Neural crest cell (in vitro differentiated cells): Measurements from ENCODE around the gene PDZRN3. TPM values are rescaled to one million over a fixed set of nuclear protein-coding genes. Genes with fewer than 3 reads are reported as not detected.

Source experiments
- DNase-seq: peaks from one replicate; pipeline ENCODE4 v3.0.0; 2021; ENCODE audit warnings: low read depth, mixed read lengths, low spot score
- H3K27ac Mint-ChIP-seq: one replicate; pipeline ENCODE4 v1.8.0; 2021; ENCODE audit warnings: mild to moderate bottlenecking, mixed read lengths; ENCODE audit not compliant: unreplicated experiment
- H3K27me3 Mint-ChIP-seq: 2 replicates; pipeline ENCODE4 v1.8.0; 2021; ENCODE audit warnings: low read depth, mild to moderate bottlenecking, mixed read lengths
- H3K36me3 Mint-ChIP-seq: 2 replicates; pipeline ENCODE4 v1.8.0; 2021; ENCODE audit warnings: low read depth, mild to moderate bottlenecking, mixed read lengths
- H3K4me1 Mint-ChIP-seq: 2 replicates; pipeline ENCODE4 v1.8.0; 2021; ENCODE audit warnings: mixed read lengths
- H3K4me3 Mint-ChIP-seq: one replicate; pipeline ENCODE4 v1.8.0; 2021; ENCODE audit warnings: mild to moderate bottlenecking, mixed read lengths
- H3K9me3 Mint-ChIP-seq: 2 replicates; pipeline ENCODE4 v1.8.0; 2021; ENCODE audit warnings: mixed read lengths
- total RNA-seq: library from RNA; stranded (reverse); gene quantifications from 2 replicates; pipeline ENCODE4 v1.2.1, GENCODE V29; 2021
- TF ChIP-seq, protein P1 (sequence below): fragments of 200-600 bp; sonication (generic); conservative IDR thresholded peaks from 2 replicates; pipeline ENCODE4 v1.5.0; 2021; ENCODE audit warnings: antibody characterized with exemption, mild to moderate bottlenecking

The PDZRN3 gene
- total RNA-seq, 1 donor from 2014 or later: 12.2 TPM

DNA sequence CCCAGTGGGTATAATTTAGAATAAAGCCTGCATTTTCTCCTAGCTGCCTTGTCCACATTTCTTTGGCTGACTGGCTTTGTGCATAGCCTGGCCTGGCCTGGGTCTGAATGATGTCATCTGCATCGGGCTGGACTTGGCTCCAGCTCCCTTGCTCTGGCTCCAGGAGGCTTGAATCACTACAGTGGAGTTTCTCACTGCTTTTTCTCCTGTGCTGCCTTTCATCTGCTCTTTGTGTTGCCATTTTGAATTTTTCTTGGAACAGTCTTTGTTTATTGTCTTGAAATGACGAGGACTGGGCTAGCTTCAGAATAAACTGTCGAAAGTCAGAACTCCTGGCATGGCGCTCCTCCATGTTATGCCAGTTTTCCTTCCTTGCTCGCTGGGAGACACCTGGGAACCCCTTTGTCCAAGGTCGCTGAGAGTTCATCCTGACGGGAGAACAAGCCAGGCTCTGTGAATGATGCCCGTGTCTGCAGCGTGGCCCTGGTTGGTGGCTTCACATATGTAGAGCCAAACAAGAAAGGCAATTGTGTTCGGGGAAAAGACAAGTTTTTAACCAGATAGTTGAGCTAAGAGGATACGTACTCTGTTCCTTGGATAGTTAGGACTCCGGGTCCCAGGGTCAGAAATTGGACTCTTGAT lies 258.9 kb downstream of the PDZRN3 start:
- Mint-ChIP-seq H3K27me3 (no peaks in the 10 kb centered on the region), H3K9me3 (no peaks in the 10 kb centered on the region), H3K27ac (no peak overlapping the region), H3K36me3 (no peaks in the 10 kb centered on the region), H3K4me1 (no peaks in the 10 kb centered on the region), H3K4me3 (no peak overlapping the region)
- TF ChIP-seq, protein P1, sequence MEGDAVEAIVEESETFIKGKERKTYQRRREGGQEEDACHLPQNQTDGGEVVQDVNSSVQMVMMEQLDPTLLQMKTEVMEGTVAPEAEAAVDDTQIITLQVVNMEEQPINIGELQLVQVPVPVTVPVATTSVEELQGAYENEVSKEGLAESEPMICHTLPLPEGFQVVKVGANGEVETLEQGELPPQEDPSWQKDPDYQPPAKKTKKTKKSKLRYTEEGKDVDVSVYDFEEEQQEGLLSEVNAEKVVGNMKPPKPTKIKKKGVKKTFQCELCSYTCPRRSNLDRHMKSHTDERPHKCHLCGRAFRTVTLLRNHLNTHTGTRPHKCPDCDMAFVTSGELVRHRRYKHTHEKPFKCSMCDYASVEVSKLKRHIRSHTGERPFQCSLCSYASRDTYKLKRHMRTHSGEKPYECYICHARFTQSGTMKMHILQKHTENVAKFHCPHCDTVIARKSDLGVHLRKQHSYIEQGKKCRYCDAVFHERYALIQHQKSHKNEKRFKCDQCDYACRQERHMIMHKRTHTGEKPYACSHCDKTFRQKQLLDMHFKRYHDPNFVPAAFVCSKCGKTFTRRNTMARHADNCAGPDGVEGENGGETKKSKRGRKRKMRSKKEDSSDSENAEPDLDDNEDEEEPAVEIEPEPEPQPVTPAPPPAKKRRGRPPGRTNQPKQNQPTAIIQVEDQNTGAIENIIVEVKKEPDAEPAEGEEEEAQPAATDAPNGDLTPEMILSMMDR: no peak
- no peak for DNase-seq

DNA sequence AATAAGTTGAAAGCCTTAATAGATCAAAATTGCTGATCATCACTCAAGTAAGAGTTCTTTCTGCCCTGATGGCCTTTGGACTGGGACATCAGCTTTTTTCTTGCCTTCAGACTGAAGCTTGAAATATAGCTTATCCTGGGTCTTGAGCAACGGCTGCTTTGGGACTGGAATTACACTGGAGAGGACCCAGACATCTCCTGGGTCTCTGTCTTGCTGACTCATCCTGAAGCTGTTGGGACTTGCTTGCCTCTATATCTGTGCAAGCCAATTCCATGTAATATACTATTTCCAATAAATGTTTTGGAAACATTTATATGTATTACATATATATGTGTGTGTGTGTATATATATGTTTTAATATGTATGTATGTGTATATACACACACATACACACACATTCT lies 260.2 kb downstream of the PDZRN3 start:
- H3K4me1 Mint-ChIP-seq: no peaks in the 10 kb centered on the region
- no peaks in the 10 kb centered on the region for H3K9me3 Mint-ChIP-seq
- TF ChIP-seq, protein P1: no peak
- no peaks in the 10 kb centered on the region for H3K36me3 Mint-ChIP-seq
- no peaks in the 10 kb centered on the region for H3K27me3 Mint-ChIP-seq
- DNase-seq: no peak
- no peak overlapping the region for H3K4me3 Mint-ChIP-seq
- no peak overlapping the region for H3K27ac Mint-ChIP-seq

DNA sequence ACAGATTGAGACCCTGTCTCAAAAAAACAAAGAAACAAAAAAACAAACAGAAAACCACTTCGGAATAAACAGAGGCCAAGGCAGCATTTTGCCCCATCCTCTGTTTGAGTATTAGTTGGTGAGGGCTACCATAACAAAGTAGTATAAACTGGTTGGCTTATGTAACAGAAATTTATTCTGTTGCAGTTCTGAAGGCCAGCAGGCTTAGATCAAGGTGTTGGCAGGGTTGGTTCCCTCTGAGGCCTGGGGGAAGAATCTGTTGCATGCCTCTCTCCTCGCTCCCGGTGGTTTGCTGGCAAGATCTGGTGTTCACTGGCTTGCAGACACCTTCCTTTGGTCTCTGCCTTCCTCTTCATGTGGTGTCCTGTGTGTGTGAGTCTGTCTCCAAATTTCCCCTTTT lies 261.6 kb downstream of the PDZRN3 start:
- H3K4me1 Mint-ChIP-seq: no peaks in the 10 kb centered on the region
- no peaks in the 10 kb centered on the region for H3K27me3 Mint-ChIP-seq
- H3K9me3 Mint-ChIP-seq: no peaks in the 10 kb centered on the region
- TF ChIP-seq, protein P1: no peak
- H3K4me3 Mint-ChIP-seq: no peak overlapping the region
- DNase-seq: no peak
- H3K27ac Mint-ChIP-seq: peak overlapping the region; percentile 75
- no peaks in the 10 kb centered on the region for H3K36me3 Mint-ChIP-seq

DNA sequence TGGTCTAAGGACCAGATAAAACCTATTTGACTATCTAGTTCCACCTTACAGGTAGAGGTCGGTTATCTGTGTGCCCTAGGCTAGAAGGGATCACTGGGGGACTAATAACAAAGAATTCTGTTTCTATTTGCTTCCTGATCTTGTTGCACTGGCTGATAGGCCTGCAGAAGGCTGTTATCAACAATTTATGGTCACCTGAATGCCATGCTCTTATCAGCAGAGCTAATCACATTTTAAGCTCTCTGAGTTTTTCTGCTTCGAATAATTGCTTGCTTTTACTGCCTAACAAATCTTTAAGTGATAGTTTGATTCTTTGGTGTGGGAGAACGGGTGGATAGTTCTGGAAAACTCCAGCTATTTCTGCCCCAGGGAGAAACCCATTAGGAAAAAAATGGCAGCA lies 263.1 kb downstream of the PDZRN3 start:
- Mint-ChIP-seq H3K4me1 (no peaks in the 10 kb centered on the region), H3K27me3 (no peaks in the 10 kb centered on the region), H3K36me3 (no peaks in the 10 kb centered on the region), H3K4me3 (no peak overlapping the region), H3K27ac (no peak overlapping the region), H3K9me3 (no peaks in the 10 kb centered on the region)
- TF ChIP-seq, protein P1: no peak
- DNase-seq: no peak

DNA sequence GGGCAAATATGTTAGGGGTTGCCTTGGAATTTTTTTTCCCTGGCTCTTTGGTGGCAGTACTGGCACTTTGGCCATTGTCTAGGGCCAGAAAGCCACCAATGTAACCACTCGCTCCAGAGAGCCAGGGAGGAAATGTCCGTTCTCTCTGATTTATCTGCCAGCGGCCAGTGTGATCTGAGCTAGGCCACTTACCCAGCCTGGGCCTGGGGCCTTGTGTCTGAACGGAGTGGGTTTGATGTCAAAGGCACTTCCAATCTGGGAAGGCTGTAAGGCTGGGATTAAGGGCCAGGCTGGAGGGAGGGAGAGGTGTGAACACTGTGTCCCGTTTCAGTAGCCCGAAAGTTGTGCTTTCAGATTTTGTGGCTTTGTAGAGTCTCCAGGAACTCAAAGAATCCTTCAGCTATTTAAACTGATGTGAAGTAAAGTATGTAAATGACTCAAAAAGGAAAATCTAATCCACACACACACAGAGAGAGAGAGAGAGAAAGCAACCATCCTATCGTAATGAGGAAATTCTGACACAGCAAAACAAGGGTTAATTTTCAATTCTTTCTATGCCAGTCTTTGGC lies 271.0 kb downstream of the PDZRN3 start:
- Mint-ChIP-seq H3K9me3 (no peaks in the 10 kb centered on the region), H3K27ac (no peak overlapping the region), H3K27me3 (peaks cover 6% of the 10 kb centered on the region), H3K4me3 (no peak overlapping the region), H3K4me1 (peaks cover 12% of the 10 kb centered on the region), H3K36me3 (no peaks in the 10 kb centered on the region)
- no peak for DNase-seq
- TF ChIP-seq, protein P1: no peak
